Measurements from ENCODE around the gene ATXN7L1. TPM values are rescaled to one million over a fixed set of nuclear protein-coding genes. Genes with fewer than 3 reads are reported as not detected.

Gene ATXN7L1
- total RNA-seq, 4 donors from 2014 or later: 30.8 to 45.8 (median 39.3) TPM

DNA sequence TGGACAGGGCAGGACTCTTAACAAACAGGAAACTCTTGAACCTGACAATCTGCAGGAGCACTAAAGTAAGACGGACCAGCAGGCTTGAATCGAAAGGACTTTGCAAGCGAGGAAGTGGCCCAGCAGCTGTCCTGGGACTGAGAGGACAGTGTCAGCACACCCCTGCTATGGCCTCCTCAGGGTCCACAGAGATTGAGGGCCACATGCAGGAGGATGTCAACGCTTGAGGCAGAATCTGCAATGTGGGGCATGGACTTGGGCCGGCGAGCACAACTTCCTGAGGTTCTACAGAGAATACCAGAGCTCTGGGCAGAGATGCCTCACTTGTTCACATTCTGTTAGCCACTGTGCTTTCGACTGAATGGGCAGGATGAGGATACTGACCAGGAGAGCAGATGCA is 210.7 kb downstream of the ATXN7L1 start:
- DNase-seq: no peak
- no peaks in the 10 kb centered on the region for H3K27me3 ChIP-seq
- H3K36me3 ChIP-seq: peaks cover 0 to 17% (median 0%) of the 10 kb centered on the region in 3 donors
- TF ChIP-seq, protein P1, sequence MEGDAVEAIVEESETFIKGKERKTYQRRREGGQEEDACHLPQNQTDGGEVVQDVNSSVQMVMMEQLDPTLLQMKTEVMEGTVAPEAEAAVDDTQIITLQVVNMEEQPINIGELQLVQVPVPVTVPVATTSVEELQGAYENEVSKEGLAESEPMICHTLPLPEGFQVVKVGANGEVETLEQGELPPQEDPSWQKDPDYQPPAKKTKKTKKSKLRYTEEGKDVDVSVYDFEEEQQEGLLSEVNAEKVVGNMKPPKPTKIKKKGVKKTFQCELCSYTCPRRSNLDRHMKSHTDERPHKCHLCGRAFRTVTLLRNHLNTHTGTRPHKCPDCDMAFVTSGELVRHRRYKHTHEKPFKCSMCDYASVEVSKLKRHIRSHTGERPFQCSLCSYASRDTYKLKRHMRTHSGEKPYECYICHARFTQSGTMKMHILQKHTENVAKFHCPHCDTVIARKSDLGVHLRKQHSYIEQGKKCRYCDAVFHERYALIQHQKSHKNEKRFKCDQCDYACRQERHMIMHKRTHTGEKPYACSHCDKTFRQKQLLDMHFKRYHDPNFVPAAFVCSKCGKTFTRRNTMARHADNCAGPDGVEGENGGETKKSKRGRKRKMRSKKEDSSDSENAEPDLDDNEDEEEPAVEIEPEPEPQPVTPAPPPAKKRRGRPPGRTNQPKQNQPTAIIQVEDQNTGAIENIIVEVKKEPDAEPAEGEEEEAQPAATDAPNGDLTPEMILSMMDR (IDR thresholded peaks at IDR 0.05): no peak
- TF ChIP-seq POLR2A (IDR thresholded peaks at IDR 0.05): no peak
- no peaks in the 10 kb centered on the region for H3K9me3 ChIP-seq
- H3K4me3 ChIP-seq: no peak overlapping the region
- no peak overlapping the region for H3K27ac ChIP-seq
- no peaks in the 10 kb centered on the region for H3K4me1 ChIP-seq

DNA sequence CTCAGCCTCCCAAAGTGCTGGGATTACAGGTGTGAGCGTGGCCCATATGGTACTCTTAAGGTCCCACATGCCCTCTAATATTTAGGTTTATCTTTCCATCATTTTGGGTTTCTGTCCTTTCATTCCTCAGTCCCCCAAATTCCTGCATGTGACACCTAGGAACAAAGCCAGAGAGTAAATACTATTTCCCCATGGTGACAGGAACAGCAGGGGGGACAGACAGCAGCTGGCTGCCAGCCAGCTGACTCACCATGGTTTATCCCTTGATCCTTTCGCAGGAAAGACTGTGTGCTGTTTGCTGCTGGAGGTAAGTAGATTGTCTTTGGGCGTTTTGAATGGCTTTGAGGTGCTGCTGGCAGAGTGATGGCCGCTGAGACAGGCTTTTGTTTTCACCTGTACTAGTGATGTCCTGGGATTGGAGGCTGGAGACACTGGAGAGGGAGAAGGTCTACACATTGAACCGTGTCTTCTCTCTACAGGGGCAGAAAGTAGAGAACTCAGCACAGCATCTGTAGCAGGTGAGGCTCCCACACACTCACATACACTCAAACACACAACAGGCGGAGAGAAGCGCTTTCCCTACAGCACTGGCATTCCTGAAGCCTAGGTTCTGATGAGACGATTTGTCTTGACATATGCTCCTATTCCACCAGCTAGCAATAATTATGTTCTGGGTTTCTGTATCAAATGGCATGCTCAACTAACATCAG is 211.4 kb downstream of the ATXN7L1 start:
- no peak overlapping the region for H3K27ac ChIP-seq
- no peak overlapping the region for H3K4me3 ChIP-seq
- H3K9me3 ChIP-seq: no peaks in the 10 kb centered on the region
- H3K36me3 ChIP-seq: peaks cover 0 to 17% (median 0%) of the 10 kb centered on the region in 3 donors
- H3K4me1 ChIP-seq: no peaks in the 10 kb centered on the region
- no peaks in the 10 kb centered on the region for H3K27me3 ChIP-seq
- TF ChIP-seq, protein P1 (IDR thresholded peaks at IDR 0.05): no peak
- TF ChIP-seq POLR2A (IDR thresholded peaks at IDR 0.05): no peak
- no peak for DNase-seq

DNA sequence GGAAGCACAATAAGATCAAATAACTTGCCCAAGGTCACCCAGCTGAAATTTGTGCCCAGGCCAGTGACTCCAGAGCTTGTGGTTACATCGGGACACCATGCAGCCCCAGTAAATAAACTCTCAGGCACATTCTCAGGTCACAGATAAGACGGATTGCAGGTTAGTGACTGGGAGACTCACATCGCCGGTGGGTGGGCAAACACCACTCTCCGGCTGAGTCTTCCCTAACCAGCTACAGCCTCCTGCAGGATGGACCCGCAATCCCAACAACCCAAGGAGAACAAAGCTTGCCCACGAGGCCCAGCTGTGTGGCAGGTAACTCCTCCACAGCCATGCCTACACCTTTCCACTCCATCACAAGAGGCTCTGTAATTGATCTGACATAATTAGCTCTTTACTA is 213.4 kb downstream of the ATXN7L1 start:
- no peak overlapping the region for H3K4me3 ChIP-seq
- H3K9me3 ChIP-seq: no peaks in the 10 kb centered on the region
- H3K27me3 ChIP-seq: no peaks in the 10 kb centered on the region
- peaks cover 0 to 17% (median 0%) of the 10 kb centered on the region in 3 donors for H3K36me3 ChIP-seq
- no peak for TF ChIP-seq POLR2A (IDR thresholded peaks at IDR 0.05)
- TF ChIP-seq, protein P1 (IDR thresholded peaks at IDR 0.05): no peak
- no peak for DNase-seq
- H3K27ac ChIP-seq: no peak overlapping the region
- no peaks in the 10 kb centered on the region for H3K4me1 ChIP-seq

DNA sequence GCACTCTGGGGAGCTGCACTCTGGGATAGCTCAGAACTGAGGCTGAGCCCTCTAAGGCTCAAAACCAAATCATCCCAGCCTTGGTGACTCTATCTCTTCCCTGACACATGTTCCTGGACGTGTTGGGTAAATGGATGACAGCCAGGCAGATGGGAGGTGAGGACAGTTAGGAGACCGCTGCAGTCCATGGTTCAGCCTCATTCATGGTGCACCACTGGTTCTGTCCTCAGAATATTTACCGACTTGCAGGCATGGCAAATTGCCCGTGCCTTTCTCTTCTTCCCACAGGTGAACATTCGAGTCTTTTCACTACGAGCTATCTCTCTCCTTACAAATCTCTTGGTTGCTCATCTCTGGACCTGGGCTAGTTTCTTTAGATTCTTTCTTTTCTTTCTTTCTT is 214.8 kb downstream of the ATXN7L1 start:
- DNase-seq: no peak
- TF ChIP-seq, protein P1 (IDR thresholded peaks at IDR 0.05): no peak
- no peak for TF ChIP-seq POLR2A (IDR thresholded peaks at IDR 0.05)

DNA sequence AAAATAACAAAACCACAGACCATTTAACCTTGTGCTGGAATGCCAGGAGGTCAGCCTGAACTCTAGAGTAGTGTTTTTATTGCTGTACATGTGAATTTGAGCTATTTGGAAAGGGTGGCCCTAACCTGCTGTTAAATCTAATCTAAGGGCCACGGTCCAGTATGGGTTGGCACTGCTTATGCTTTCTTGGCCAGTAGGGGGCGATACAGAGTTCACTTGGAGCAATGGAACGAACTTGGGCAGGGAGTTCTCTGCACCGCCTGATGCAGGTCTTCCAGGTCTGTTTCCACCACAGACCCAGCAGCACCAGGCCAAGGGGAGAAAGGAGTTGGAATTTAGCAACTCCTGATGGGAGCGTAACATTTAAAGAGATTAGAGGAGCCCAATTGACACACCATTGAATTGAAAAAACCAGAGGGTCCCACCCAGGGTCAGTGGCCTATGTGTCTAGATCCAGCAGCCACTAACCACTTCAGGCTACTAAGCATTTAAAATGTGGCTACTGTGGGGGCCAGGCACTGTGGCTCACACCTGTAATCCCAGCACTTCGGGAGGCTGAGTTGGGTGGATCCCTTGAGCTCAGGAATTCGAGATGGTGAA is 219.4 kb downstream of the ATXN7L1 start:
- H3K27ac ChIP-seq: no peak overlapping the region
- TF ChIP-seq POLR2A (IDR thresholded peaks at IDR 0.05): no peak
- TF ChIP-seq, protein P1 (IDR thresholded peaks at IDR 0.05): peak; percentile 25 to 84 (median 68)
- H3K36me3 ChIP-seq: no peaks in the 10 kb centered on the region
- no peaks in the 10 kb centered on the region for H3K9me3 ChIP-seq
- no peaks in the 10 kb centered on the region for H3K4me1 ChIP-seq
- H3K4me3 ChIP-seq: no peak overlapping the region
- no peaks in the 10 kb centered on the region for H3K27me3 ChIP-seq
- peak in 2 of 3 donors; percentile 72 to 84 for DNase-seq

More for the DNA sequence above, 214.8 kb downstream of the ATXN7L1 start:
- H3K27ac ChIP-seq: no peak overlapping the region
- no peak overlapping the region for H3K4me3 ChIP-seq
- peaks cover 0 to 17% (median 0%) of the 10 kb centered on the region in 3 donors for H3K36me3 ChIP-seq
- no peaks in the 10 kb centered on the region for H3K9me3 ChIP-seq
- no peaks in the 10 kb centered on the region for H3K27me3 ChIP-seq
- H3K4me1 ChIP-seq: no peaks in the 10 kb centered on the region

All from Peyer's patch (tissue), 4 donors.